Measurements from ENCODE around the gene SCN5A.
A peak's percentile ranks its signal among the peaks of the same experiment; 100 is the strongest.

SCN5A gene

DNA sequence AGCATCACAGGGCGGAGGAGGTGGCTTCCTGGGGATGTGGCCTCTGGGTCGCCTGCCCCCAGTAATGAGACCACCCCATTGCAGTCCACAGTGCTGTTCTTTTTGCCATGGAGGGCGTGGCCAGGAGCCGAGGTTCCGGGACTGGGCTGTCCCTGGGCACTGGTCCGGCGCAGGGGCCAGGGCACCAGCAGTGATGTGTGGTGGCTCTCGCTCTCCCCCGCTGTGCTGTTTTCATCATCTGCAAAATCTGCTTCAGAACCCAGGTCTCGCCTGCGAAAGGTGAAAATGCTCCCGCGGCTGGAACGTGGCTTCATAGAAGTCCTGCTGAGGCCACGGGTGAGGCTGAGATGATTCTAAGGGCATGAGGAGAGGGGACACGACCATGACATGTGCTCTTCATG lies 45.8 kb downstream of the SCN5A start:
- ATAC-seq, result no peak
- TF ChIP-seq GLIS3 (CRISPR knock-in tag; IDR thresholded peaks at IDR 0.05), result no peak
- TF ChIP-seq TOX (CRISPR knock-in tag; IDR thresholded peaks at IDR 0.05; ENCODE audit: borderline replicate concordance), result no peak
- no peak for TF ChIP-seq ZFP30 (CRISPR knock-in tag; IDR thresholded peaks at IDR 0.05)
- TF ChIP-seq ZNF8 (CRISPR knock-in tag; IDR thresholded peaks at IDR 0.05), result no peak
- TF ChIP-seq ESRRG (CRISPR knock-in tag; IDR thresholded peaks at IDR 0.05), result no peak
- TF ChIP-seq BACH2 (CRISPR knock-in tag; IDR thresholded peaks at IDR 0.05; ENCODE audit: borderline replicate concordance), result no peak
- no peak for TF ChIP-seq ISL1 (CRISPR knock-in tag; IDR thresholded peaks at IDR 0.05)
- no peak for TF ChIP-seq CSDC2 (CRISPR knock-in tag; IDR thresholded peaks at IDR 0.05)
- no peak for TF ChIP-seq ZC3H10 (CRISPR knock-in tag; IDR thresholded peaks at IDR 0.05)
- TF ChIP-seq, protein P1, sequence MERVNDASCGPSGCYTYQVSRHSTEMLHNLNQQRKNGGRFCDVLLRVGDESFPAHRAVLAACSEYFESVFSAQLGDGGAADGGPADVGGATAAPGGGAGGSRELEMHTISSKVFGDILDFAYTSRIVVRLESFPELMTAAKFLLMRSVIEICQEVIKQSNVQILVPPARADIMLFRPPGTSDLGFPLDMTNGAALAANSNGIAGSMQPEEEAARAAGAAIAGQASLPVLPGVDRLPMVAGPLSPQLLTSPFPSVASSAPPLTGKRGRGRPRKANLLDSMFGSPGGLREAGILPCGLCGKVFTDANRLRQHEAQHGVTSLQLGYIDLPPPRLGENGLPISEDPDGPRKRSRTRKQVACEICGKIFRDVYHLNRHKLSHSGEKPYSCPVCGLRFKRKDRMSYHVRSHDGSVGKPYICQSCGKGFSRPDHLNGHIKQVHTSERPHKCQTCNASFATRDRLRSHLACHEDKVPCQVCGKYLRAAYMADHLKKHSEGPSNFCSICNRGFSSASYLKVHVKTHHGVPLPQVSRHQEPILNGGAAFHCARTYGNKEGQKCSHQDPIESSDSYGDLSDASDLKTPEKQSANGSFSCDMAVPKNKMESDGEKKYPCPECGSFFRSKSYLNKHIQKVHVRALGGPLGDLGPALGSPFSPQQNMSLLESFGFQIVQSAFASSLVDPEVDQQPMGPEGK (CRISPR knock-in tag; IDR thresholded peaks at IDR 0.05; ENCODE audit: borderline replicate concordance), result no peak
- no peak for TF ChIP-seq OSR1 (CRISPR knock-in tag; IDR thresholded peaks at IDR 0.05)
- no peak for TF ChIP-seq PPARA (CRISPR knock-in tag; IDR thresholded peaks at IDR 0.05; ENCODE audit: borderline replicate concordance)
- TF ChIP-seq, protein P2, sequence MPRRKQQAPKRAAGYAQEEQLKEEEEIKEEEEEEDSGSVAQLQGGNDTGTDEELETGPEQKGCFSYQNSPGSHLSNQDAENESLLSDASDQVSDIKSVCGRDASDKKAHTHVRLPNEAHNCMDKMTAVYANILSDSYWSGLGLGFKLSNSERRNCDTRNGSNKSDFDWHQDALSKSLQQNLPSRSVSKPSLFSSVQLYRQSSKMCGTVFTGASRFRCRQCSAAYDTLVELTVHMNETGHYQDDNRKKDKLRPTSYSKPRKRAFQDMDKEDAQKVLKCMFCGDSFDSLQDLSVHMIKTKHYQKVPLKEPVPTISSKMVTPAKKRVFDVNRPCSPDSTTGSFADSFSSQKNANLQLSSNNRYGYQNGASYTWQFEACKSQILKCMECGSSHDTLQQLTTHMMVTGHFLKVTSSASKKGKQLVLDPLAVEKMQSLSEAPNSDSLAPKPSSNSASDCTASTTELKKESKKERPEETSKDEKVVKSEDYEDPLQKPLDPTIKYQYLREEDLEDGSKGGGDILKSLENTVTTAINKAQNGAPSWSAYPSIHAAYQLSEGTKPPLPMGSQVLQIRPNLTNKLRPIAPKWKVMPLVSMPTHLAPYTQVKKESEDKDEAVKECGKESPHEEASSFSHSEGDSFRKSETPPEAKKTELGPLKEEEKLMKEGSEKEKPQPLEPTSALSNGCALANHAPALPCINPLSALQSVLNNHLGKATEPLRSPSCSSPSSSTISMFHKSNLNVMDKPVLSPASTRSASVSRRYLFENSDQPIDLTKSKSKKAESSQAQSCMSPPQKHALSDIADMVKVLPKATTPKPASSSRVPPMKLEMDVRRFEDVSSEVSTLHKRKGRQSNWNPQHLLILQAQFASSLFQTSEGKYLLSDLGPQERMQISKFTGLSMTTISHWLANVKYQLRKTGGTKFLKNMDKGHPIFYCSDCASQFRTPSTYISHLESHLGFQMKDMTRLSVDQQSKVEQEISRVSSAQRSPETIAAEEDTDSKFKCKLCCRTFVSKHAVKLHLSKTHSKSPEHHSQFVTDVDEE (CRISPR knock-in tag; IDR thresholded peaks at IDR 0.05), result no peak
- TF ChIP-seq ZFP3 (CRISPR knock-in tag; IDR thresholded peaks at IDR 0.05), result no peak
- TF ChIP-seq ZNF70 (CRISPR knock-in tag; IDR thresholded peaks at IDR 0.05), result no peak
- TF ChIP-seq, protein P3, sequence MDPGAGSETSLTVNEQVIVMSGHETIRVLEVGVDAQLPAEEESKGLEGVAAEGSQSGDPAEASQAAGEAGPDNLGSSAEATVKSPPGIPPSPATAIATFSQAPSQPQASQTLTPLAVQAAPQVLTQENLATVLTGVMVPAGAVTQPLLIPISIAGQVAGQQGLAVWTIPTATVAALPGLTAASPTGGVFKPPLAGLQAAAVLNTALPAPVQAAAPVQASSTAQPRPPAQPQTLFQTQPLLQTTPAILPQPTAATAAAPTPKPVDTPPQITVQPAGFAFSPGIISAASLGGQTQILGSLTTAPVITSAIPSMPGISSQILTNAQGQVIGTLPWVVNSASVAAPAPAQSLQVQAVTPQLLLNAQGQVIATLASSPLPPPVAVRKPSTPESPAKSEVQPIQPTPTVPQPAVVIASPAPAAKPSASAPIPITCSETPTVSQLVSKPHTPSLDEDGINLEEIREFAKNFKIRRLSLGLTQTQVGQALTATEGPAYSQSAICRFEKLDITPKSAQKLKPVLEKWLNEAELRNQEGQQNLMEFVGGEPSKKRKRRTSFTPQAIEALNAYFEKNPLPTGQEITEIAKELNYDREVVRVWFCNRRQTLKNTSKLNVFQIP (CRISPR knock-in tag; IDR thresholded peaks at IDR 0.05; ENCODE audit: borderline replicate concordance, low read depth), result no peak

DNA sequence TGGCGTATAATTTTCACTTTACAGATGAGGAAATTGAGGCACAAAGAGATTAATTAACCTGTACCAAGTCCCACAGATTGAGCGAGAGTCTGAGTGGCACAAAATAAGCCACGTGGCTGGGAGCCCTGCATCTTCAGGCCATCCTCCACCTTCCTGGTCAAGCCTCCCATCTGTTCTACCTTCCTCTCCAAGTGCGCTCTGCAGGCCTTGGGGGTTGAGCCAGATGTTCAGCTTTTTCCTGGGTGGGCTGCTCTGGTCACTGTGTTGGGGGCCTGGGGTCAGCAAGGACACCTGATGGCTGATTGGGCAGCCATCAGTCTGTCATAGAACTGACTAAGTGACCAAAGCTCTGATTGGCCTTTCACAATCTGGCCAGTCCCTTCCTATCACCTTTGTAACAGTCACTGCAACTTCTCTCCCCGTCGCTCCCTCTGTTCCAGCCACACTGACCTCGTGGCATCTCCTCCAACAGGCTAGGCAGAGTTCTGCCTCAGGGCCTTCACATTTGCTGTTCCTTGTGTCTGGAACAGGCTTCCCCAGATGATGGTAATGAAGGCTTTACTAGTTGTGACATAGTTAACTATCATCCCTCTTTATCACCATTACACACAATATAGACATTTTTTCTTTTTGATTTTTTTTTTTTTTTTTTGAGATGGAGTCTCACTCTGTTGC lies 46.8 kb downstream of the SCN5A start:
- TF ChIP-seq, protein P3 (CRISPR knock-in tag; IDR thresholded peaks at IDR 0.05; ENCODE audit: borderline replicate concordance, low read depth), result no peak
- TF ChIP-seq ZNF8 (CRISPR knock-in tag; IDR thresholded peaks at IDR 0.05) (no peak), ARNTL (CRISPR knock-in tag; IDR thresholded peaks at IDR 0.05; ENCODE audit: borderline replicate concordance, low read depth) (no peak), GLIS3 (CRISPR knock-in tag; IDR thresholded peaks at IDR 0.05) (no peak)
- no peak for ATAC-seq

DNA sequence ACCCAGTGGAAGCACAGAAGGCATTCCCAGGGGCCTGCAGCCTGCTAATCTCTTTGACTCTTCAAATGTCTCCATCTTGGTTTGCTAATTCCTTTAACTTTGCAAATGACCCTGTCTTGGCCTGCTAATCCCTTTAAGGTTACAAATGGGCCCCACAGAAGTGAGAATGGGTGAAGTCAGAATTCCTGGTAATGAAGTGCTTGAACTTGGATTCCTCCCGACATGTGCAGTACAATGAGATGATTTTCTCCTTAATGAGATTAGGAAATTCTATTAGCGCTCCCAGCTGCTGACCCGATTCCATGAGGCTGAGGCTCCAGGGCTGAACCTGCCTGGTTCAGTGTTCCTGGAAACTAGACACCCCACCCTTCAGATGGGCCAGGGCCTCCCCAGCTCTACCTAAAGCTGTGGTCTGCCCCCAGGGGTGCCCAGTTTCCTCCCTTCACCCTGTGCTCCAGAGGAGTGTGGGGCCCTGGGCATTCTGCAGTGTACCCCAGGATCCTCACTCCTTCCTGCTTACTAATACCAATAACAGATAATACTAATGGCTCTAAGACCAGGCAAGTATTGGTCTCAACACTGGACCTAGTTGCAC lies 47.4 kb downstream of the SCN5A start:
- ATAC-seq, result no peak
- TF ChIP-seq TCF4 (CRISPR knock-in tag; IDR thresholded peaks at IDR 0.05; ENCODE audit: borderline replicate concordance), result peak; percentile 36; the same call in 1 of the 2 replicates
- no peak for TF ChIP-seq RARB (CRISPR knock-in tag; IDR thresholded peaks at IDR 0.05)

DNA sequence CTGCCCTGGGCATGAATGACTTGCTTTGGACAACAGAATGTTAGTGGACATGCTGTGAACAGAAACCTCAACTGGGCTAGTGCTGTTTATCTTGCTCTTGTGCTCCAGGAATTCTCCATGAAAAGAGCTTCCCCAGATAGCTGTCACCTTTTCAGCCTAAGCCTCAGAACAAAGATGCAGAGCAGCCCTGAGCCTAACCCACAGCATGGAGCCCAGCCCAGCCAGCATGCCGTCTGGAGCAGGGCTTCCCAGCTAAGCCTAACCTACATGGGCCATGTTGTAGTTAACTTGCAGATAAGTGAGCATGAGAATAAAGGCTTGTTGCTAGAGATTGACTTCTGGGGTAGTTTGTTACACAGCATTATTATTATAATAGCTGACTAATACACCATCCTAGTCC lies 48.9 kb downstream of the SCN5A start:
- no peak for ATAC-seq

More for the DNA sequence above, 48.9 kb downstream of the SCN5A start:
- TF ChIP-seq ESRRG (CRISPR knock-in tag; IDR thresholded peaks at IDR 0.05) (no peak), TCF4 (CRISPR knock-in tag; IDR thresholded peaks at IDR 0.05; ENCODE audit: borderline replicate concordance) (no peak), CSDC2 (CRISPR knock-in tag; IDR thresholded peaks at IDR 0.05) (no peak), OSR1 (CRISPR knock-in tag; IDR thresholded peaks at IDR 0.05) (no peak)

All from SK-N-SH treated with all-trans-retinoic acid at 6 μM for 48 hours (cell line).